Stimulated activated CD4-positive, alpha-beta T cell treated with anti-CD3 and anti-CD28 coated beads, Interleukin-1b, Interleukin-23, amount 100 ng/mL, for 1 hour (primary cell): ENCODE measurements around the gene MLPH.

ENCODE experiments used
- DNase-seq, 2 donors: peaks; one replicate each; pipeline ENCODE4 v3.0.0-alpha.2; 2020; ENCODE audit warnings: low read depth in 2 of 2

Gene MLPH

GRCh38 chr2:237517990-237518389 is 30.9 kb downstream of the MLPH start:
- no peak for DNase-seq

- no peak for DNase-seq
Observed at GRCh38 chr2:237519506-237520245, 32.6 kb downstream of the MLPH start.

GRCh38 chr2:237520290-237520689 is 33.2 kb downstream of the MLPH start:
- no peak for DNase-seq

GRCh38 chr2:237524631-237525030 is 37.6 kb downstream of the MLPH start:
- DNase-seq, result no peak

GRCh38 chr2:237525559-237526157 is 38.6 kb downstream of the MLPH start:
- DNase-seq, result no peak

GRCh38 chr2:237527233-237527632 is 40.2 kb downstream of the MLPH start:
- DNase-seq, result no peak

GRCh38 chr2:237527766-237528165 is 40.7 kb downstream of the MLPH start:
- DNase-seq, result no peak

GRCh38 chr2:237529452-237530402 is 42.7 kb downstream of the MLPH start:
- DNase-seq, result no peak

- DNase-seq, result no peak
Observed at GRCh38 chr2:237530472-237531433, 43.7 kb downstream of the MLPH start.

GRCh38 chr2:237532160-237532559 is 45.1 kb downstream of the MLPH start:
- DNase-seq, result no peak

GRCh38 chr2:237533668-237534161 is 46.7 kb downstream of the MLPH start:
- DNase-seq, result no peak

- DNase-seq, result no peak
Observed at GRCh38 chr2:237534380-237534779, 47.3 kb downstream of the MLPH start.

GRCh38 chr2:237535385-237536082 is 48.5 kb downstream of the MLPH start:
- no peak for DNase-seq

GRCh38 chr2:237536083-237536415 is 49.0 kb downstream of the MLPH start:
- DNase-seq, result no peak

- DNase-seq, result no peak
Observed at GRCh38 chr2:237536617-237537016, 49.6 kb downstream of the MLPH start.

GRCh38 chr2:237538001-237538720 is 51.1 kb downstream of the MLPH start:
- DNase-seq, result no peak

GRCh38 chr2:237538901-237539300 is 51.9 kb downstream of the MLPH start:
- DNase-seq, result no peak

- no peak for DNase-seq
Observed at GRCh38 chr2:237539681-237540080, 52.6 kb downstream of the MLPH start.

GRCh38 chr2:237540223-237540775 is 53.2 kb downstream of the MLPH start:
- no peak for DNase-seq

- DNase-seq, result no peak
Observed at GRCh38 chr2:237540823-237541222, 53.8 kb downstream of the MLPH start.
